IMR-90 (cell line): ENCODE measurements around the gene ZBED1. TPM values are rescaled to one million over a fixed set of nuclear protein-coding genes. Genes with fewer than 3 reads are reported as not detected.

Experiments used
- ATAC-seq: fragments of 200-7000 bp; cut with Tn5 transposase; 2 replicates; pipeline ENCODE4 v1.9.1; 2020; ENCODE audit warnings: low read depth, mild to moderate bottlenecking, moderate library complexity
- BruUV-seq: library from RNA; stranded (reverse); fragments of 400-500 nt; replicated peaks from 2 replicates; lab custom pipeline; 2021; lab: Mats Ljungman, UMichigan
- CTCF ChIA-PET: fragments of 300-600 bp; formaldehyde crosslinking; extraction: SDS; loops from one replicate; lab custom pipeline; 2021; ENCODE audit warnings: antibody characterized with exemption; lab: Yijun Ruan, JAX
- POLR2A ChIA-PET: fragments of 300-600 bp; sonication (Branson Sonifier 250); formaldehyde crosslinking; loops from one replicate; lab custom pipeline; 2022; ENCODE audit warnings: antibody characterized with exemption; ENCODE audit not compliant: unreplicated experiment; lab: Charles Lee
- DNase-seq: peaks from one replicate; pipeline ENCODE4 v3.0.0; 2013
- H2AFZ ChIP-seq: replicated peaks from 2 replicates; pipeline ENCODE3; 2013; ENCODE audit warnings: low read length, mild to moderate bottlenecking; ENCODE audit not compliant: poor library complexity
- H2AK5ac ChIP-seq: 2 replicates; pipeline ENCODE4 v1.6.1; 2013; ENCODE audit warnings: low read depth, low read length, inconsistent platforms
- H2AK9ac ChIP-seq: replicated peaks from 2 replicates; pipeline ENCODE3; 2013; ENCODE audit warnings: mild to moderate bottlenecking, low read depth, low read length, moderate library complexity; ENCODE audit not compliant: poor library complexity
- H2BK120ac ChIP-seq: 2 replicates; pipeline ENCODE4 v1.6.1; 2013; ENCODE audit warnings: low read depth, low read length, inconsistent platforms
- H2BK15ac ChIP-seq: 3 replicates; pipeline ENCODE4 v1.6.1; 2013; ENCODE audit warnings: low read depth, low read length, inconsistent platforms
- H2BK20ac ChIP-seq: 2 replicates; pipeline ENCODE4 v1.6.1; 2013; ENCODE audit warnings: low read depth, mild to moderate bottlenecking, inconsistent platforms, low read length, moderate library complexity
- H2BK5ac ChIP-seq: 2 replicates; pipeline ENCODE4 v1.6.1; 2013; ENCODE audit warnings: mild to moderate bottlenecking, low read depth, low read length, inconsistent platforms; ENCODE audit not compliant: poor library complexity, severe bottlenecking
- H3K14ac ChIP-seq: replicated peaks from 2 replicates; pipeline ENCODE4 v1.6.1; 2013; ENCODE audit warnings: low read depth, low read length, inconsistent platforms
- H3K18ac ChIP-seq: 2 replicates; pipeline ENCODE4 v1.6.1; 2013; ENCODE audit warnings: low read depth, low read length, control low read depth
- H3K23ac ChIP-seq: 2 replicates; pipeline ENCODE4 v1.6.1; 2013; ENCODE audit warnings: low read depth, low read length, inconsistent platforms
- H3K27ac ChIP-seq: 2 replicates; pipeline ENCODE4 v1.5.1; 2013; ENCODE audit warnings: mild to moderate bottlenecking, control low read depth, low read length; ENCODE audit not compliant: insufficient read depth
- H3K27me3 ChIP-seq: 2 replicates; pipeline ENCODE4 v1.6.1; 2013; ENCODE audit warnings: low read length; ENCODE audit not compliant: control insufficient read depth, insufficient read depth
- H3K36me3 ChIP-seq: 2 replicates; pipeline ENCODE4 v1.6.1; 2013; ENCODE audit warnings: low read length, mixed read lengths; ENCODE audit not compliant: control insufficient read depth, insufficient read depth
- H3K4ac ChIP-seq: 2 replicates; pipeline ENCODE4 v1.6.1; 2013; ENCODE audit warnings: low read depth, low read length, inconsistent platforms
- H3K4me1 ChIP-seq: 2 replicates; pipeline ENCODE4 v1.6.1; 2013; ENCODE audit warnings: low read length, mixed read lengths; ENCODE audit not compliant: control insufficient read depth, insufficient read depth
- H3K4me2 ChIP-seq: 2 replicates; pipeline ENCODE4 v1.6.1; 2013; ENCODE audit warnings: low read depth, mild to moderate bottlenecking, control low read depth, low read length, moderate library complexity
- H3K4me3 ChIP-seq: 2 replicates; pipeline ENCODE4 v1.5.1; 2013; ENCODE audit warnings: low read depth, mild to moderate bottlenecking, control low read depth, low read length, moderate library complexity; ENCODE audit not compliant: insufficient read depth
- H3K56ac ChIP-seq: 2 replicates; pipeline ENCODE4 v1.6.1; 2013; ENCODE audit warnings: low read length, inconsistent platforms; ENCODE audit not compliant: insufficient read depth; ENCODE audit errors: extremely low read depth
- H3K79me1 ChIP-seq, 2 experiments: 2 replicates each; pipeline ENCODE4 v1.6.1; 2013; ENCODE audit warnings: low read length in 2 of 2, inconsistent platforms in 1 of 2, low read depth in 1 of 2
- H3K9ac ChIP-seq: 2 replicates; pipeline ENCODE4 v1.6.1; 2013; ENCODE audit warnings: low read depth, low read length, control low read depth
- H3K9me1 ChIP-seq: 2 replicates; pipeline ENCODE4 v1.6.1; 2013; ENCODE audit warnings: low read length, inconsistent platforms; ENCODE audit not compliant: insufficient read depth
- H3K9me3 ChIP-seq: 2 replicates; pipeline ENCODE4 v1.6.1; 2013; ENCODE audit warnings: low read length; ENCODE audit not compliant: control insufficient read depth, insufficient read depth
- H4K20me1 ChIP-seq: 2 replicates; pipeline ENCODE4 v1.6.1; 2013; ENCODE audit warnings: low read length, inconsistent platforms; ENCODE audit not compliant: insufficient read depth
- H4K5ac ChIP-seq: 2 replicates; pipeline ENCODE4 v1.6.1; 2013; ENCODE audit warnings: mild to moderate bottlenecking, low read depth, low read length, control low read depth
- H4K8ac ChIP-seq, 2 experiments: 2 replicates each; pipeline ENCODE4 v1.6.1; 2013; ENCODE audit warnings: low read depth in 2 of 2, low read length in 2 of 2, control low read depth in 1 of 2, inconsistent platforms in 1 of 2
- H4K91ac ChIP-seq: 2 replicates; pipeline ENCODE4 v1.6.1; 2013; ENCODE audit warnings: low read depth, low read length, inconsistent platforms; ENCODE audit not compliant: insufficient read depth
- BHLHE40 ChIP-seq: fragments of 150-350 bp; IDR thresholded peaks from 2 replicates; pipeline ENCODE4 v1.6.1; 2016; ENCODE audit warnings: mild to moderate bottlenecking, low read depth, low read length
- CEBPB ChIP-seq: IDR thresholded peaks from 2 replicates; pipeline ENCODE4 v1.6.1; 2012; ENCODE audit warnings: low read depth, low read length, improper control_type of control experiment
- CHD1 ChIP-seq: IDR thresholded peaks from 2 replicates; pipeline ENCODE4 v1.6.1; 2012; ENCODE audit warnings: low read depth, low read length, improper control_type of control experiment
- ELK1 ChIP-seq: fragments of 150-350 bp; IDR thresholded peaks from 2 replicates; pipeline ENCODE4 v1.6.1; 2016; ENCODE audit warnings: low read depth, mild to moderate bottlenecking, low read length, moderate library complexity, borderline replicate concordance
- FOS ChIP-seq: fragments of 150-350 bp; IDR thresholded peaks from 2 replicates; pipeline ENCODE4 v1.6.1; 2016; ENCODE audit warnings: low read depth, low read length
- MAFK ChIP-seq: IDR thresholded peaks from 2 replicates; pipeline ENCODE4 v1.6.1; 2012; ENCODE audit warnings: low read depth, low read length, improper control_type of control experiment
- MAZ ChIP-seq: IDR thresholded peaks from 2 replicates; pipeline ENCODE4 v1.6.1; 2012; ENCODE audit warnings: low read depth, mild to moderate bottlenecking, low read length, improper control_type of control experiment, moderate library complexity, borderline replicate concordance
- MXI1 ChIP-seq: IDR thresholded peaks from 2 replicates; pipeline ENCODE4 v1.6.1; 2012; ENCODE audit warnings: low read depth, mild to moderate bottlenecking, low read length, moderate library complexity, borderline replicate concordance
- NFE2L2 ChIP-seq: fragments of 150-350 bp; IDR thresholded peaks from 2 replicates; pipeline ENCODE4 v1.6.1; 2016; ENCODE audit warnings: low read depth, mild to moderate bottlenecking, low read length
- POLR2A ChIP-seq: IDR thresholded peaks from 2 replicates; pipeline ENCODE4 v1.6.1; 2012; ENCODE audit warnings: mild to moderate bottlenecking, low read depth, low read length
- RAD21 ChIP-seq: IDR thresholded peaks from 2 replicates; pipeline ENCODE4 v1.6.1; 2012; ENCODE audit warnings: low read length, improper control_type of control experiment
- RCOR1 ChIP-seq: IDR thresholded peaks from 2 replicates; pipeline ENCODE4 v1.6.1; 2012; ENCODE audit warnings: mild to moderate bottlenecking, low read length, improper control_type of control experiment; ENCODE audit not compliant: insufficient replicate concordance
- RFX5 ChIP-seq: IDR thresholded peaks from 2 replicates; pipeline ENCODE4 v1.8.0; 2012; ENCODE audit warnings: low read depth, mild to moderate bottlenecking, low read length, moderate library complexity
- SMC3 ChIP-seq: fragments of 150-350 bp; IDR thresholded peaks from 2 replicates; pipeline ENCODE4 v1.6.1; 2016; ENCODE audit warnings: low read depth, mild to moderate bottlenecking, antibody characterized with exemption, low read length, moderate library complexity
- WGBS, 2 experiments: methylation state at CpG; one replicate each; pipeline versions ENCODE4 v1.1.5 to v1.1.7; 2013; ENCODE audit warnings: missing lambda C conversion rate in 2 of 2; ENCODE audit not compliant: insufficient read length in 1 of 2; ENCODE audit errors: extremely low coverage in 2 of 2; 5-methylcytosine and 5-hydroxymethylcytosine counted together
- dilution Hi-C: fragments of 300-500 bp; cut with HindIII; formaldehyde crosslinking; loops from one replicate; pipeline ENCODE4 v1.14.3; 2018; ENCODE audit warnings: low sequenced_read_pairs; ENCODE audit not compliant: unreplicated experiment
- in situ Hi-C: fragments of 300-500 bp; cut with MboI; formaldehyde crosslinking; loops from 3 replicates; pipeline ENCODE4 v1.14.3; 2019; ENCODE audit warnings: low sequenced_read_pairs, inconsistent platforms, mixed read lengths
- intact Hi-C: fragments of 100-400 bp; cut with micrococcal nuclease; formaldehyde crosslinking; loops from 2 replicates; pipeline ENCODE4 v1.10.0; 2022
- polyA plus RNA-seq, 3 experiments: library from polyadenylated mRNA; depleted of rRNA; stranded (reverse); fragments of >200 nt; gene quantifications; 2 replicates each; pipeline ENCODE4 v1.2.3, GENCODE V29; 2012; ENCODE audit warnings: low replicate concordance in 1 of 3
- total RNA-seq: library from RNA; depleted of rRNA; stranded (reverse); fragments of >200 nt; gene quantifications from 2 replicates; pipeline ENCODE4 v1.2.3, GENCODE V29; 2012
- TF ChIP-seq, protein P1 (sequence below): fragments of 150-350 bp; IDR thresholded peaks from 2 replicates; pipeline ENCODE4 v1.6.1; 2017; ENCODE audit warnings: mild to moderate bottlenecking, antibody characterized with exemption, low read length, low read depth
- TF ChIP-seq, protein P2 (sequence below): conservative IDR thresholded peaks from 2 replicates; pipeline ENCODE4 v1.5.1; 2012; ENCODE audit warnings: mild to moderate bottlenecking, low read depth, low read length, improper control_type of control experiment

Gene ZBED1
- total and polyA plus RNA-seq, 2 of the 4 experiments (the other 2 are of a cell fraction), result 13.1 to 21.5 TPM

DNA sequence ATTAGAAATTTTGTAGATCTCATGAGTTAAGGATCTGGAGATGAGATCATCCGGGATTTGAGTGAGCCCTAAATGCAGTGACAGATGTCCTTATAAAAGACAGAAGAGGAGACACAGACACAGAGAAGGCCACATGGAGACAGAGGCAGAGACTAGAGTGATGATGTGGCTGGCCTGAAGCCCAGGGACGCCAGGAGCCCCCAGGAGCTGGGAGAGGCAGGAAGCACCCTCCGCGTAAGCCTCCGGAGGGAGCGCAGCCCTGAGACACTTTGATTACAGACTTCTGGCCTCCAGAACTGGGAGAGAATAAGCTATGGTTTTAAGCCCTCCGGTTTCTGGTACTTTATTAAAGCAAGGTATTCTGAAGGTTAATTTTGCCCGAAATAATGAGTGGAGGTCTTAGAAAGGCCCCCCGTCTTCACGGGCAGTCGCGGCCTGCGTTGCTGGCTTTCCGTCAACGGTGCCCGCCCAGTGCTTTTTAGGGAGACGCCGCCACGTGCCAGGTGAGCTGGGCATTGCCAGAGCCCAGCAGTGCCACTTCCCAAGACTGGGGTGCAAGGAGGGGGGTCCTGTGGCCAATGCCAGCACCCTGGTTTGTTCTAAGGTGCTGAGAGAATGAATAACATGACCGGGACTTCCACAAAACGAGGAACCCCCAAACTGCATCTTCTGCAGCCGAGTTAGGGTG is 8.1 kb downstream of the ZBED1 start:
- Histone ChIP-seq H3K27ac (no peak overlapping the region), H2BK20ac (no peak overlapping the region), H4K20me1 (peaks cover 17% of the 10 kb centered on the region), H3K4me3 (no peak overlapping the region), H3K14ac (no peak overlapping the region), H3K79me1 (peaks cover 3 to 47% of the 10 kb centered on the region in 2 experiments), H2AK9ac (no peak overlapping the region), H4K91ac (no peak overlapping the region), H3K9me1 (no peaks in the 10 kb centered on the region), H4K8ac (no peak overlapping the region), H3K56ac (no peak overlapping the region), H3K4me2 (no peak overlapping the region), H3K4ac (no peak overlapping the region), H2AK5ac (no peak overlapping the region), H3K36me3 (peaks cover 43% of the 10 kb centered on the region), H2BK15ac (no peak overlapping the region), H2BK5ac (no peak overlapping the region), H3K18ac (no peak overlapping the region), H2AFZ (no peak overlapping the region), H3K9me3 (no peaks in the 10 kb centered on the region), H3K27me3 (no peaks in the 10 kb centered on the region), H4K5ac (no peak overlapping the region), H3K23ac (no peak overlapping the region), H3K4me1 (no peaks in the 10 kb centered on the region), H3K9ac (no peak overlapping the region), H2BK120ac (no peak overlapping the region)
- CTCF ChIA-PET, result no interaction called here
- dilution Hi-C loops, result no loop called here
- intact Hi-C loops, result loop anchor here (10.0 kb wide), 1 partner anchor 838 kb away; no protein-coding TSS in a partner anchor
- in situ Hi-C loops, result no loop called here
- no TSS peak for BruUV-seq
- DNase-seq (no peak), ATAC-seq (no peak)
- POLR2A ChIA-PET, result no interaction called here
- WGBS, 2 experiments, result 84% methylated on average over 6 of the region's 22 CpGs; no CpG with 5 or more reads in 1 of the 2 experiments
- no peak for TF ChIP-seq FOS
- TF ChIP-seq, protein P1, sequence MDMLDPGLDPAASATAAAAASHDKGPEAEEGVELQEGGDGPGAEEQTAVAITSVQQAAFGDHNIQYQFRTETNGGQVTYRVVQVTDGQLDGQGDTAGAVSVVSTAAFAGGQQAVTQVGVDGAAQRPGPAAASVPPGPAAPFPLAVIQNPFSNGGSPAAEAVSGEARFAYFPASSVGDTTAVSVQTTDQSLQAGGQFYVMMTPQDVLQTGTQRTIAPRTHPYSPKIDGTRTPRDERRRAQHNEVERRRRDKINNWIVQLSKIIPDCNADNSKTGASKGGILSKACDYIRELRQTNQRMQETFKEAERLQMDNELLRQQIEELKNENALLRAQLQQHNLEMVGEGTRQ, result no peak
- TF ChIP-seq, protein P2, sequence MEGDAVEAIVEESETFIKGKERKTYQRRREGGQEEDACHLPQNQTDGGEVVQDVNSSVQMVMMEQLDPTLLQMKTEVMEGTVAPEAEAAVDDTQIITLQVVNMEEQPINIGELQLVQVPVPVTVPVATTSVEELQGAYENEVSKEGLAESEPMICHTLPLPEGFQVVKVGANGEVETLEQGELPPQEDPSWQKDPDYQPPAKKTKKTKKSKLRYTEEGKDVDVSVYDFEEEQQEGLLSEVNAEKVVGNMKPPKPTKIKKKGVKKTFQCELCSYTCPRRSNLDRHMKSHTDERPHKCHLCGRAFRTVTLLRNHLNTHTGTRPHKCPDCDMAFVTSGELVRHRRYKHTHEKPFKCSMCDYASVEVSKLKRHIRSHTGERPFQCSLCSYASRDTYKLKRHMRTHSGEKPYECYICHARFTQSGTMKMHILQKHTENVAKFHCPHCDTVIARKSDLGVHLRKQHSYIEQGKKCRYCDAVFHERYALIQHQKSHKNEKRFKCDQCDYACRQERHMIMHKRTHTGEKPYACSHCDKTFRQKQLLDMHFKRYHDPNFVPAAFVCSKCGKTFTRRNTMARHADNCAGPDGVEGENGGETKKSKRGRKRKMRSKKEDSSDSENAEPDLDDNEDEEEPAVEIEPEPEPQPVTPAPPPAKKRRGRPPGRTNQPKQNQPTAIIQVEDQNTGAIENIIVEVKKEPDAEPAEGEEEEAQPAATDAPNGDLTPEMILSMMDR, result no peak
- no peak for TF ChIP-seq RFX5
- no peak for TF ChIP-seq MAZ
- TF ChIP-seq CHD1, result no peak
- no peak for TF ChIP-seq ELK1
- TF ChIP-seq RCOR1, result no peak
- no peak for TF ChIP-seq NFE2L2
- no peak for TF ChIP-seq BHLHE40
- no peak for TF ChIP-seq RAD21
- no peak for TF ChIP-seq MXI1
- TF ChIP-seq POLR2A, result no peak
- no peak for TF ChIP-seq CEBPB
- TF ChIP-seq MAFK, result no peak
- TF ChIP-seq SMC3, result no peak
